NOMO-1 treated with DMSO at 0.1 percent for 48 hours (cell line): ENCODE measurements around the gene TCP11L2.
"Not testable (repeated sequence)": the region's sequence is repeated elsewhere in the genome, so short reads cannot be mapped to it uniquely, and the experiment has no call there.

Experiments used
- DNase-seq: peaks from one replicate; lab custom pipeline; 2025; ENCODE audit not compliant: unreplicated experiment; lab: John Stamatoyannopoulos, UW

Gene TCP11L2

DNA sequence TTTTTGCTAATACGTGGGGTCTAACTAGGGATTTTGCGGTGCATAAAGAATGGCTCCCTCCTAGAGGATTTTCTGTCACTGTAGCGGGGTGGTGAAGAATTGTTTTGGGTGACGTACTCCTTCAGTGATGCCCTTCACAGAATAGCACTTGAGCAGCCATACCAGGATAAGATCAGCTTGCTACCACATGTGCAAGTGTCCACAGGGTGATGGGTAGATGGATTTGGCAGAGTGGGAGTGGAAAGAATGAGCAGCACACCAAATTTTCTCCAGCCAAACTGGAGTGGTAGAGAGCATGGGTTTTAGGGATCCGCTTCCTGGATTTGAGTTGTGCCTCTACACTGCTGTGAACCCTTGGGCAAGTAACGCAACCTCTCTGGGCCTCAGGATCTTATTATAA is 2.3 kb downstream of the TCP11L2 start:
- no peak for DNase-seq

- DNase-seq, result no peak
Observed at GRCh38 chr12:106305376-106305775, 2.8 kb downstream of the TCP11L2 start.

DNA sequence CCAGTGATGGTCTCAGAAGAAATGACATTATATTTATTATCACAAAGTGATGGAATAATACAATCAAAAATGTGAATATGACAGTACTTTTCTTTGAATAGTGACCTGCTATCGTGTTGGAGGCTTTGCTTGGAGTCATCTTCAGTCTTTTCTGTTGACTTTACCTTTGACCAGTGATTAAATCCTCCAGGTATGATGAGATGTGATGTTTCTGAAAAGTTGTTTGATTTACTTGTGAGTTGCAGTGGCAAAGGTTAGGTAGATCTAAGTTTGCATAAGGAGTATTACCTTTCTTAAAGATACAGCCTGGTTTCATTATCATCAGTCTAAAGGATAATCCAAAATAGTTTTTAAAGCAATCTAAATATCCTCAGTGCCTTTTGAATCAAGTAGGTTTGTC is 4.6 kb downstream of the TCP11L2 start:
- no peak for DNase-seq

DNA sequence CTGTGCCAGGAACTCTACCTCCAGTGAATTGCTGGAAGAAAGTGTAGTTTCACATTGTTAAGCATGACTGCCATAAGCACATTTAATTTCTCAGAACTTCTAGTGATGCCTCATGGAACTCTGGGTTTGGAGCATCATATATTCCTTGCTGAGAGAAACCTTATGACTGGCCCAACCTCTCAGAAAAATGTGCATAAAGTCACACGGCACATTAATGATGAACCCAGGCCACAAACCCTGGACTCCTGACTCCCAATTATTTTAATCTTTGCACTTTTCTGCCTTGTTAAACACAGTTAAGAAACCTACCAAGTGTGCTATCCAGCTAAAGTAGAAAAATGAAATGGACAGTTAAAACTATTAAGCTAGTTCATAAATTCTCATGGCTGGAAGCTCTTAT is 5.6 kb downstream of the TCP11L2 start:
- no peak for DNase-seq

DNA sequence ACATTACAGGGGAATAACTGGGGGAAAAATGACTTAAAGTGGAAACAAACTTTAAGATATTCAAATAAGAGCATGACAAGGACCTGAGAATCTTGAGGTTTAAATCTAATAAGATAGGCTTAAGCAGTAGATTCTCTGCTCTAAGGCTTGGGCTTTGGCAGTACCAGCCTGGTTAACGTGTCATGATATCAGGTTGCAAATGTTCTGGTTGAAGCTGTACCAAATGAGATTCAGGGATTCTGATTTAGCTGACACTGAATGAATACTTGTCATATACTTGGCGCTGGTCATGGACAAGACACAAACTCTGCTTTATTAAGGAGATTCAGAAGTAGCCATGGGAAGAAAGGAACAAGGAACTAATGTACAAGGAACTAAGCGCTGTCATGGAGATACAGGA is 6.1 kb downstream of the TCP11L2 start:
- DNase-seq, result no peak

- DNase-seq, result peak; percentile 8
Observed at GRCh38 chr12:106309671-106310505, 7.4 kb downstream of the TCP11L2 start.

GRCh38 chr12:106310687-106311086 is 8.2 kb downstream of the TCP11L2 start:
- no peak for DNase-seq

- DNase-seq, result peak; percentile 29
Observed at GRCh38 chr12:106311139-106311538, 8.6 kb downstream of the TCP11L2 start.

- not testable (repeated sequence) for DNase-seq
Observed at GRCh38 chr12:106313413-106313812, 10.9 kb downstream of the TCP11L2 start.

- no peak for DNase-seq
Observed at GRCh38 chr12:106315523-106315922, 13.0 kb downstream of the TCP11L2 start.

GRCh38 chr12:106317406-106318082 is 15.0 kb downstream of the TCP11L2 start:
- no peak for DNase-seq

- no peak for DNase-seq
Observed at GRCh38 chr12:106321139-106321850, 18.8 kb downstream of the TCP11L2 start.

GRCh38 chr12:106323537-106323936 is 21.0 kb downstream of the TCP11L2 start:
- DNase-seq, result no peak

GRCh38 chr12:106327309-106327869 is 24.9 kb downstream of the TCP11L2 start:
- no peak for DNase-seq

- no peak for DNase-seq
Observed at GRCh38 chr12:106328735-106329134, 26.2 kb downstream of the TCP11L2 start.

DNA sequence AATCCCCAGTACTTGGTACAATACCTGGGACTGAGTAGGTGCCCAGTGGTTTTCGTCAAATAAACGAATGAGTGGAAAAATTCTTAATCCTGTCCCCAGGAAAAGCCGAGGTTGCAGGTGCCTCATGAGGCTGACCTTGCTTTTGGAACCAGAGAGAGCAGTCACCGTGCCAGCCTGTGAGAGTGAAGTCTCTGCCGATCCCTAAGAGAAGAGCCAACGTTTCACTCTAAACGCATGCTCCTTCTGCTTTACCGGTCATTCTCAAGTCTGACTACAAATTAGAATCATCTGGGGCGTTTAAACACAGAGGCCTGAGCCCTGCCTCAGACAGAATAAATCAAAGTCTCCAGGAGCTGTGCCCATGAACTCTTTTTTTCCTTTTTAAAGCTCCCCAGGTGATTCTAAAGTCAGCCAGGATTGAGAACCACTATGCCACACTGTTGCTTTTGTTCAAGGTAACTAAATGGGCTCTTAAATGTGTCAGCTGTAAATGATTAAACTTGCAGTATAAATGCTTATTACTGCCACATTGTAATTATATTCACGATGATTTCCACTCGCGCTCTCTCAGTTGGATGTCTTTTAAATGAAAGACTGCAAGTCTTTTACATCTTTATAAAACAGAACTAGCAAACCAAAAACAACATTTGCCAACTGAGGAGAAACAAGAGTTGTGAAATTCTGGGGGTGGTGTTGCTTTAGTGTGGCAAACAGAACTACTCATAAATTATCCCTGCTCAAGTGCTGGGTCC is 26.9 kb downstream of the TCP11L2 start:
- peak; percentile 76 for DNase-seq

GRCh38 chr12:106331599-106331998 is 29.1 kb downstream of the TCP11L2 start:
- no peak for DNase-seq

DNA sequence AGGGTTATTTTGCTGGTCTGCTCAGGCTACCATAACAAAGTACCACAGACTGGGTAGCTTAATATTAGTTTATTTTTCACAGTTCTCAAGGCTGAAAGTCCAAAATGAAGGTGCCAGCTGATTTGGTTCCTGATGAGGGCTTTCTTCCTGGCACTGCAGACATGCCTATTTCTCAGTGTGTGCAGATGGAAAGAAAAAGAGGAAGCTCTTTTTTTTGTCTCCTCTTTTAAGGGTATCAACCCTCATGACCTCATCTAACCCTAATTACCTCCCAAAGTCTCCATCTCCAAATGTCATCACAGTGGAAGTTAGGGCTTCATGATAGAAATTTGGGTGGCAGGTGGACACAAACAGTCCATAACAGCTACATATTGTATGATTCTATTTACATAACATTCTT is 30.0 kb downstream of the TCP11L2 start:
- DNase-seq, result peak; percentile 70

DNA sequence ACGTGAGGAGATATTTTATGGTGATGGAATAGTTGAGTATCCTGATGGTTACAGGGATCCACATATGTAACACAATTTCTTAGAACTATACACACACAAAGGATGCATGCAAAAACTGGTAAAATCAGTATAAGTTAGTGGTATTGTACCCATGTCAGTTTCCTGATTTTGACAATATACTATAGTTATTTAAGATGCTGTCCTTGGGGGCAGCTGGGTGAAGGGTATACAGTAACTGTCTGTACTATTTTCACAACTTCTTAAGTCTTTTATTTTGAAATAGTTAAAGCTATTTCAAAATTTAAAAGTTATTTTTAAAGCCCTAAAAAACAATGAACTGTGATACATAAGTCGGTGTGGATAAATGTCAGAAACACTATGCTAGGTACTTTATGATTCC is 30.5 kb downstream of the TCP11L2 start:
- DNase-seq, result no peak

GRCh38 chr12:106333756-106334155 is 31.2 kb downstream of the TCP11L2 start:
- peak; percentile 86 for DNase-seq
